GM21381 (cell line): ENCODE data around the gene PPP2R5D.
"Not testable (repeated sequence)": the region's sequence is repeated elsewhere in the genome, so short reads cannot be mapped to it uniquely, and the experiment has no call there.

Source experiments
- ATAC-seq: cut with Tn5 transposase; IDR thresholded peaks from one replicate; pipeline ENCODE4 v1.9.1; 2021; ENCODE audit warnings: mild to moderate bottlenecking, moderate library complexity; ENCODE audit not compliant: unreplicated experiment

PPP2R5D gene

GRCh38 chr6:42988486-42989020, 4.2 kb downstream of the PPP2R5D start:
- ATAC-seq: no peak

- ATAC-seq: no peak
Observed at GRCh38 chr6:42989923-42990322, 5.6 kb downstream of the PPP2R5D start.

- ATAC-seq: no peak
Observed at GRCh38 chr6:42993445-42993844, 9.1 kb downstream of the PPP2R5D start.

- ATAC-seq: no peak
Observed at GRCh38 chr6:42996513-42996912, 12.1 kb downstream of the PPP2R5D start.

GRCh38 chr6:42998205-42998604, 13.8 kb downstream of the PPP2R5D start:
- ATAC-seq: not testable (repeated sequence)

GRCh38 chr6:43001843-43002242, 17.5 kb downstream of the PPP2R5D start:
- no peak for ATAC-seq

- ATAC-seq: no peak
Observed at GRCh38 chr6:43005844-43006243, 21.5 kb downstream of the PPP2R5D start.

GRCh38 chr6:43006251-43006650, 21.9 kb downstream of the PPP2R5D start:
- no peak for ATAC-seq

GRCh38 chr6:43007126-43007525, 22.8 kb downstream of the PPP2R5D start:
- ATAC-seq: no peak

GRCh38 chr6:43009124-43009523, 24.8 kb downstream of the PPP2R5D start:
- ATAC-seq: no peak

GRCh38 chr6:43011207-43011606, 26.8 kb downstream of the PPP2R5D start:
- no peak for ATAC-seq

GRCh38 chr6:43012364-43012763, 28.0 kb downstream of the PPP2R5D start:
- no peak for ATAC-seq

GRCh38 chr6:43013097-43013842, 28.9 kb downstream of the PPP2R5D start:
- ATAC-seq: no peak

GRCh38 chr6:43013843-43014433, 29.6 kb downstream of the PPP2R5D start, which contains the start of the genes KLHDC3 and MEA1:
Gene KLHDC3, plus strand, starts transcription at chr6:43014249. Its CDS starts 2,944 bp downstream, at chr6:43017193.
Gene MEA1, minus strand, starts transcription at chr6:43013946. Its CDS starts 133 bp downstream, at chr6:43013813.
- peak; percentile 92 for ATAC-seq

GRCh38 chr6:43014434-43014909, 30.1 kb downstream of the PPP2R5D start:
- ATAC-seq: no peak

GRCh38 chr6:43016176-43016942, 32.0 kb downstream of the PPP2R5D start:
- no peak for ATAC-seq

GRCh38 chr6:43016943-43017334, 32.6 kb downstream of the PPP2R5D start:
- ATAC-seq: no peak

- ATAC-seq: no peak
Observed at GRCh38 chr6:43019152-43019551, 34.8 kb downstream of the PPP2R5D start.

GRCh38 chr6:43020052-43020705, 35.8 kb downstream of the PPP2R5D start:
- no peak for ATAC-seq

GRCh38 chr6:43020847-43021246, 36.5 kb downstream of the PPP2R5D start:
- ATAC-seq: no peak
